Calu3 (cell line): Measurements from ENCODE around the gene NUP88. TPM values are rescaled to one million over a fixed set of nuclear protein-coding genes. Genes with fewer than 3 reads are reported as not detected.
A peak's percentile ranks its signal among the peaks of the same experiment; 100 is the strongest.

ENCODE experiments used
- Bru-seq: library from RNA; stranded (reverse); fragments of 400-500 nt; gene quantifications from one replicate; lab custom pipeline; 2021; lab: Mats Ljungman, UMichigan
- BruChase-seq, 2 experiments: library from RNA; stranded (reverse); fragments of 400-500 nt; gene quantifications; one replicate each; lab custom pipeline; 2021; lab: Mats Ljungman, UMichigan
- BruUV-seq: library from RNA; stranded (reverse); fragments of 400-500 nt; replicated peaks from 2 replicates; lab custom pipeline; 2021; lab: Mats Ljungman, UMichigan
- CTCF ChIA-PET: fragments of 300-600 bp; sonication (Branson Sonifier 250); formaldehyde crosslinking; loops from one replicate; lab custom pipeline; 2022; ENCODE audit warnings: antibody characterized with exemption; lab: Charles Lee
- DNase-seq: peaks from one replicate; pipeline ENCODE4 v3.0.0; 2022
- H3K27ac Mint-ChIP-seq: one replicate; pipeline ENCODE4 v1.8.0; 2022; ENCODE audit warnings: mixed read lengths; ENCODE audit not compliant: unreplicated experiment
- H3K27me3 Mint-ChIP-seq: one replicate; pipeline ENCODE4 v1.8.0; 2022; ENCODE audit warnings: mixed read lengths; ENCODE audit not compliant: unreplicated experiment
- H3K36me3 Mint-ChIP-seq: one replicate; pipeline ENCODE4 v1.8.0; 2022; ENCODE audit warnings: mild to moderate bottlenecking, moderate library complexity, mixed read lengths; ENCODE audit not compliant: insufficient read depth, unreplicated experiment
- H3K4me1 Mint-ChIP-seq: one replicate; pipeline ENCODE4 v1.8.0; 2022; ENCODE audit warnings: mild to moderate bottlenecking, low read depth, mixed read lengths; ENCODE audit not compliant: unreplicated experiment
- H3K4me3 Mint-ChIP-seq: one replicate; pipeline ENCODE4 v1.8.0; 2022; ENCODE audit warnings: mild to moderate bottlenecking, low read depth, moderate library complexity, mixed read lengths; ENCODE audit not compliant: unreplicated experiment
- H3K9me3 Mint-ChIP-seq: one replicate; pipeline ENCODE4 v1.8.0; 2022; ENCODE audit warnings: low read depth, mixed read lengths; ENCODE audit not compliant: unreplicated experiment
- intact Hi-C: fragments of 100-400 bp; cut with micrococcal nuclease; formaldehyde crosslinking; loops from one replicate; pipeline ENCODE4 v1.10.0; 2022; ENCODE audit not compliant: unreplicated experiment
- long read RNA-seq: library from polyadenylated mRNA; stranded (forward); transcript quantifications from one replicate; pipeline ENCODE4 v2.0.0, GENCODE V29; 2022
- total RNA-seq: library from RNA; stranded (reverse); gene quantifications from 2 replicates; pipeline ENCODE4 v1.2.3, GENCODE V29; 2022
- TF ChIP-seq, protein P1 (sequence below): fragments of 200-600 bp; IDR thresholded peaks from one replicate; pipeline ENCODE4 v1.8.0; 2022; ENCODE audit warnings: antibody characterized with exemption; ENCODE audit not compliant: unreplicated experiment

The NUP88 gene
- 67.2 and 70.9 TPM in 2 replicates for total RNA-seq
- percentile 83 among the genes with signal in this experiment for Bru-seq, nascent RNA
- BruChase-seq, experiment 1, labeled RNA remaining after a 6-hour chase: percentile 75 among the genes with signal in this experiment
- percentile 67 among the genes with signal in this experiment for BruChase-seq, experiment 2, labeled RNA remaining after a 2-hour chase
- long read RNA-seq, transcript NUP88-207 (17 exons, 2,916 nt): major isoform, 56 of 82 reads
- long read RNA-seq, partial matches to known transcripts: 1 of 82 reads
- long read RNA-seq, other reads (novel, unspliced or antisense): 20 of 82 reads

DNA sequence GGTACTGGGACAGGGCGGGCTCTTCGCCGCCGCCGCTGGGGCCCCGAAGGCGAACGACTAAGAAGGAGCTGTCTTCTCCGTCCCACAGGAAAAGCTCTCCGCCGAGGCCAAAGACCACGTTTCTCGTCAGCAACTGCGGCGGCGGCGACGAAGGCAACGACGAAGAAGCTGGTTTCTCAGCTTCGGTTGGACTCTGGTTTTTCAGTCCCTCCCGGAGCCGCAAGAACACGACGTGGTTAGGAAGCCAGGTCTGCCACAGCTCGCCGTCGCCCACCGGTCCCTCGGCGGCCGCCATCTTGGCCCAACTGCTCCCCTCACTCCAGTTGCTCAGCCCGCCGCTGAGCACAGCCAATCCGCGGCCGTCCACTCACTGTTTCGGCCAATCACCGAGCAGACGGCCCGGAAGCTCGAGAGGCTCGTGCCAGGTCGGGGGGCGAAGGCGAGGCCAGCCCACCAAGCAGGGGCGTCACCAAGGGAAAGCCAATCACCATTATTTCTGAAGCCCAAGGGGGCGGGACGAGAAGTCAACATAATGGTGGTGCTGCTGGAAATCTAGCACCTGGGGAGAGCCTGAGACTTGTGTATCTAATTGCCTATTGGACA, at the start of gene NUP88:
Gene NUP88 (minus strand): TSS at position 307 of the 603 bp plus-strand sequence. CDS start 12 bp downstream, at position 295.
- no peaks in the 10 kb centered on the region for H3K27me3 Mint-ChIP-seq
- intact Hi-C loops: no loop called here
- H3K4me3 Mint-ChIP-seq: peak within 1 kb of the TSS; percentile 84
- peaks cover 12% of the 10 kb centered on the region for H3K4me1 Mint-ChIP-seq
- DNase-seq: peak; percentile 94
- no peaks in the 10 kb centered on the region for H3K9me3 Mint-ChIP-seq
- peaks cover 62% of the 10 kb centered on the region for H3K36me3 Mint-ChIP-seq
- TF ChIP-seq, protein P1, sequence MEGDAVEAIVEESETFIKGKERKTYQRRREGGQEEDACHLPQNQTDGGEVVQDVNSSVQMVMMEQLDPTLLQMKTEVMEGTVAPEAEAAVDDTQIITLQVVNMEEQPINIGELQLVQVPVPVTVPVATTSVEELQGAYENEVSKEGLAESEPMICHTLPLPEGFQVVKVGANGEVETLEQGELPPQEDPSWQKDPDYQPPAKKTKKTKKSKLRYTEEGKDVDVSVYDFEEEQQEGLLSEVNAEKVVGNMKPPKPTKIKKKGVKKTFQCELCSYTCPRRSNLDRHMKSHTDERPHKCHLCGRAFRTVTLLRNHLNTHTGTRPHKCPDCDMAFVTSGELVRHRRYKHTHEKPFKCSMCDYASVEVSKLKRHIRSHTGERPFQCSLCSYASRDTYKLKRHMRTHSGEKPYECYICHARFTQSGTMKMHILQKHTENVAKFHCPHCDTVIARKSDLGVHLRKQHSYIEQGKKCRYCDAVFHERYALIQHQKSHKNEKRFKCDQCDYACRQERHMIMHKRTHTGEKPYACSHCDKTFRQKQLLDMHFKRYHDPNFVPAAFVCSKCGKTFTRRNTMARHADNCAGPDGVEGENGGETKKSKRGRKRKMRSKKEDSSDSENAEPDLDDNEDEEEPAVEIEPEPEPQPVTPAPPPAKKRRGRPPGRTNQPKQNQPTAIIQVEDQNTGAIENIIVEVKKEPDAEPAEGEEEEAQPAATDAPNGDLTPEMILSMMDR: no peak
- no TSS peak for BruUV-seq
- peak within 1 kb of the TSS; percentile 83 for H3K27ac Mint-ChIP-seq
- CTCF ChIA-PET: interaction anchor here (0.9 kb wide), 1 partner anchor 20 kb away, joined by 5 read pairs; the partner anchor contains the start of gene C1QBP

DNA sequence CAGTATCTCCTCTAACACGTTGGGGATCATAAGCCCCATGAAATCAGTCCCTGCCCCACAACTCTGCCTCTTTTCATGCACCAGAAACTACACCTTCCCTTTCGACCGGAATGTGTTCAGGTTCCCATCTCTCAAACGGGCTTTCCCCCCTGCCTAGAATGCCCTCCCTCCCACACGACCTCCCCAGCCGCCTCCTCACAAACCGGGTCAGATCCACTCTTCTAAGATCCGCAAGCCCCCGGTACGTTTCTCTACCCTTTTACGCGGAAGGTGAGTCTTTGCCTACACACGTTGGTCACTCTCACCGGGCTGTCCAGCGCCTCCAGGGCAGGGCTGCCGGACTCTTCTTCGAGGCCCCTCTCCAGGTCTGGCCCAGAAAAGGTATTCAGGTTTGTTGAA, 48.6 kb upstream of the NUP88 start:
- DNase-seq: no peak
- Mint-ChIP-seq H3K4me3 (peak overlapping the region; percentile 86), H3K9me3 (no peaks in the 10 kb centered on the region), H3K36me3 (peaks cover 28% of the 10 kb centered on the region), H3K4me1 (peaks cover 32% of the 10 kb centered on the region), H3K27ac (peak overlapping the region; percentile 63), H3K27me3 (no peaks in the 10 kb centered on the region)
- CTCF ChIA-PET: no interaction called here
- TF ChIP-seq, protein P1: no peak
- BruUV-seq: no TSS peak
- intact Hi-C loops: no loop called here

DNA sequence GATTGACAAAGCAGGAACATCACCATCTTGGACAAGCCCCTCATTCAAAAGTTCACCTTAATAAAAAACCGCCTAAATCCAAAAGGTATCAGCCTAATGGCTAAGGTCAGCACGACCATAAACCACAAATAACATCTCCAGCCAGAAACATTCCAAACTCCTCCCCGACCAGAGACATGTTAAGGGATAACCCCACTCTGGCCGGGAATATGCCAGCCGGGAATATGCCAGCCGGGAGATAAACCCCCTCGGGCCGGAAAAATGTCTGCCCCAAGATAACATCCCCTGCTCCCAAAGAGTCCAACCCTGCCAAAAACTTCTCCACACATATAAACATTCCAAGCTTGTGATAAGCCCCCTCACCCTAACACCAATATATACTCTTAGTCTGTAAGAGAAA, 48.0 kb upstream of the NUP88 start:
- DNase-seq: no peak
- Mint-ChIP-seq H3K27me3 (no peaks in the 10 kb centered on the region), H3K9me3 (no peaks in the 10 kb centered on the region), H3K36me3 (peaks cover 28% of the 10 kb centered on the region), H3K4me3 (peak overlapping the region; percentile 86), H3K4me1 (peaks cover 32% of the 10 kb centered on the region), H3K27ac (peak overlapping the region; percentile 63)
- CTCF ChIA-PET: no interaction called here
- TF ChIP-seq, protein P1: no peak
- intact Hi-C loops: no loop called here
- no TSS peak for BruUV-seq

DNA sequence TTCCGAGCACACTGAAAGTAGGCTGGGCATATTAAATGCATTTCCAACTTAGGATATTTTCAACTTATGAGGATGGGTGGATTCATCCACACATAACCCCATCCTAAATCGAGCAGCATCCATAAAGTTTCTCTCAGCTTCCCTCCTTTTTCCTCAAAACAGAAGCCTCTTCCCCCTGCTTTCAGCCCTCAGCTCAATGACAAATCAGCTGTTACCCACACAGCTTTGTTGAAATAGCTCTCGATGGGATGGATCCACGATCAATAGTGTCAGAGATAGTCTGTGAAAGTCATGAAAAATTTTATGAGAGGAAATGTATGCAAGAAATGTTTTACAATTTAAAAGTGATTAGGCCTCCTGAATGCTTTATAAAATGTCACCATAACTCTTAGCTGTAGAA, 46.8 kb upstream of the NUP88 start:
- Mint-ChIP-seq H3K9me3 (no peaks in the 10 kb centered on the region), H3K27me3 (no peaks in the 10 kb centered on the region), H3K4me3 (peak overlapping the region; percentile 86), H3K4me1 (peaks cover 32% of the 10 kb centered on the region), H3K36me3 (peaks cover 23% of the 10 kb centered on the region), H3K27ac (no peak overlapping the region)
- intact Hi-C loops: no loop called here
- DNase-seq: no peak
- CTCF ChIA-PET: no interaction called here
- no TSS peak for BruUV-seq
- TF ChIP-seq, protein P1: no peak
